Measurements from ENCODE around the gene TRAF3.
"Not testable (repeated sequence)": the region's sequence is repeated elsewhere in the genome, so short reads cannot be mapped to it uniquely, and the experiment has no call there.

TRAF3 gene

DNA sequence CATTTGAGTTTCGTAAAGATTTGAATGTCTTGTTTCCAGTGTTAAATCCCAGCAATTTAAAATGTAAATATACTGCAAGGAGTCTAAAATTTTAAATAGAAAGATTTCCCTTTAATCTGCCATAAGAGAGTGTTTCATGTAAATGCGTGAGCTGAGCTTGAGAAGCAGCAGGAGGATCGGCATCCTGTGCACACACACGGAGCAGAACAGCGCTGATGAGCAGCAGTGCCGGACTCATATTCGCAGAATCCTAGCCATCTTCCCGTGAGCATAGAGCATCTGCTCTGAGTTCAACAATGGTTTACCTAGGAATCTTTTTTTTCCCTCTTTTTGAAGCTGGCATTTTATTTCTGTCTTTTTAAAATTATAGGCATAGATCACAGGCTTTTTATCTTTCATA, 115.4 kb downstream of the TRAF3 start:
- no peak for DNase-seq (ENCODE audit: low spot score)

DNA sequence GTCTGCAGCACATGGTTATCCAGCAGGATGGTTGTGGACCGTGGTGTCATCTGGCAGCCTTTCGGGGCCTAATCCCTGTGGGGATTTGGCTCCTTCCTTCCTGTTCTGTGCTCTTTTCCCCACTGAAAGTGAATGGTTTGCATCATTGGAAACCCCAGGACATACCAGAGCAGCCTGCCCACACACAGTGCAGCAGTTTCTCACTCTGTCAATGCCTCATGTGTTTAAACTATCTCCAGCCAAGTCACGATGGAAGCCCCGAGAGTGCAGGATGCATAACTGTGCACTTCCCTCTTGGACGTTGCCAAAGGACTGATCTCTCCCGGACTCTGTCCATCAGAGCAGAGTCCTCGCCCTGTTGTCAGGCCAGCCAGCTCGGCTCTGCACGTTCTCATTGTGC, 116.2 kb downstream of the TRAF3 start:
- no peak for DNase-seq (ENCODE audit: low spot score)

DNA sequence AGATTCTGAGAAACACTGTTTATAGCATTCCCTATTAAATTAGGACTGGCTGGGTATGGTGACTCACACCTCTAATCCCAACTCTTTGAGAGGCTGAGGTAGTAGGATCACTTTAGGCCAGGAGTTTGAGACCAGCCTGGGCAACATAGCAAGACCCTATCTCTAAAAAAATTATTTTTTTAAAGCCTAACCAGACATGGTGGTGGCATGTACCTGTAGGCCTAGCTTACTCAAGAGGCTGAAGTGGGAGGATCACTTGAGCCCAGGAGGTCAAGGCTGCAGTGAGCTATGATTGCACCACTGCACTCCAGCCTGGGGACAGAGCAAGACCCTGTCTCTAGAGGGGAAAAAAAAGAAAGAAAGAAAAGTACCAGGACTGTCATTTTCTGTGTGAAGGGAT, 119.5 kb downstream of the TRAF3 start:
- DNase-seq (ENCODE audit: low spot score): not testable (repeated sequence)

DNA sequence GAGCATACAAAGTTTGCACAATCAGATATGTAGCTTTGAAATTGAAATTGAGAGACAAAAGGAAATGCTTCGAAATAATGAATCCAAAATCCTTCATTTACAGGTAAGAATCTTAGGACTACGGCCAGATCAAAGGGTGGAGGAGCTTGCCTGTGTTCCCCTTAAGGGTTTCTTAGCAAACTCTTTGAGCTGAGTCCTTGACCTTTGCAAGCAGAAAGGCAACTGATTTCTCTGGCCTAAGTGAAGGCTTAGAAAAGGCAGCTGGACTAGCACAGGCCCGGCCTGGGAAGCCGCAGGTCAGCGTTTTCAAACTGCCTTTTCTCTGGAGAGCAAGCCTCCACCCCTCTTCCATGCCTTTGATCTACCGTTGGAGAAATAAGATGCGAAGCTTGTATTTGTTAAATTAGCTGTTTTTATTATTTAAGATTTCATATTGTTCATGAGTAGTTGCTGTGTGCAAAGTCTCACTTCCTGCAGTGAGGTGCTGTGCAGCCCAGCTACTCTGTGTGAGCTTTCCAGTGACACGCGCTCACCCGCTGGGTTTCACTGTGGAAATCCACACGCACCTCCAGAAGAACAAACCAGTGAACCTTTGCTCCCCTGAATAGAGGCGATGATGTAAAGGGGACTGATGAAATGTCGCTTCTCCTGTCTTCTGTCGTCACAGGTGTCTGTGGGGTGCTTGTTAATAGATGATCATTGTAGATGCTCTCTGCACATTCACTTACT, 120.2 kb downstream of the TRAF3 start:
- no peak for DNase-seq (ENCODE audit: low spot score)

DNA sequence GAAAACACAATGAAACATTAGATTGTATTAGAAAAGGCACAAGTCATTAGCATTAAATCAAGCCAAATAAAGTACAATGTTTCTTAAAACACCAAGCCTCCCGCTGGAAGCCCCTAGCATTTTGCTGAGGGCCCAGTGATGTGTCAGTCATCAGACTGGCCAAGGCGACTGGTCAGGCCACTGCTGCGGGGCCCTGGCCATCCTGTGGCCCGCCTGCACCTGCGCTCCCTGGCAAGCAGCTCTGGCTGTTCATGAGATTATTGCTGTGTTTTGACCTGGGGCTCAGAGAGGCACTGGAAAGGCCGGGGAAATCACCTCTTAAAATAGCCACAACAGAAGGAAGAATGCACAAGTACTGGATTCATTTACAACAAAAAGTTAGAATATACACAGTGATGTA, 121.0 kb downstream of the TRAF3 start:
- DNase-seq (ENCODE audit: low spot score): no peak

DNA sequence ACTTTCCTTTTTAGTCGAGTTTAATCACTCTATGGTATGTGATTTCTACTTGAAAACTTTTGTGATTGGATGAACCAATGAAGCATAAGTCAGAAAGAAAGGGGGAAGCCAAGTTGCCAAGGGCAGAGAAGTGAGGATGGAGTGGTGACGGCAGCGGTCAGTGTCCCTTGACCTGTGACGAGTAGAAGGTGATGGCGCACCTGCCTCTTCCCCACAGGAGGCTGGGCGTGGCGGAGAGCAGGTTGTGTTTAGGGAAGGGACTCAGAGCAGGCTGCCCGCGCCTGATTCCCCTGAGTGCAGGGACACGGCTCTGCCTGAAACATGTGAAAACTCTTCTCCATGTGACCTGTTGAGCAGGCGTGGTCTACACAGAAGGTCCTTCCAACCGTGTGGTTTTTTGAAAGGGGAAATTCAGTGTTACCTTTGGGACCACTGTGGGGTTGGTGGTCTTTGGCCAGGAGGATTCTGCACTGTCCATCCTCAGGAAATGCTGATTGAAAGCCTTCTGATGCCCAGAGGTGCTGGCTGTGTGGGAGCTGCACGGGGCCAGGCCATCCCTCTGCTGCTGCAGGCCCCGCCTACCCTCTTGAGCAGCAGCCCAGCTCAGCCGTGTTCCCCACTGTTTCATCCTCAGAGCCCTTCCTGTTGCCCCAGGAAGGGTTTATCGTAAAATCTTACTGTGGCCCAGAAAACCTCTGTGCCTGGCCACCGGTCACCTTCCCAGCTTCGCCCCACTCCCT, 121.7 kb downstream of the TRAF3 start:
- no peak for DNase-seq (ENCODE audit: low spot score)

DNA sequence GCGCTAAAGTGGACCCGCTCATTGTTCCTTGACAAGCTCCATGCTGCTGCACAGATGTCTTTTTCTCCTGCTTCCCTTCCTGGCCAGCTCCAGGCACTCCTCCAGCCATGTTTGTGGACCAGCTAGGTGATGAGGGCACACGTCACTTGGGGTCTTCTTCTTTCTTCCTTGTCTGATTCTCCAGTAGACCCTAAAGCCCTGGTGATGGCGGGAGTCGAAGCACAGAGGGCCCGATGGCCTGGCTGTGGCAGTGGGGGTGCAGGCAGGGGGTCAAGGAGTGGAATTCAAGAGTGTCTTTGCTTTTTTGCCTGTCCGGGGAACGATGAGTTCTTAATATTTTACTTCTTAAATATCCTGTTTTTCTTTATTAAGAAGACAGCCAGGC, 122.3 kb downstream of the TRAF3 start:
- DNase-seq (ENCODE audit: low spot score): no peak

DNA sequence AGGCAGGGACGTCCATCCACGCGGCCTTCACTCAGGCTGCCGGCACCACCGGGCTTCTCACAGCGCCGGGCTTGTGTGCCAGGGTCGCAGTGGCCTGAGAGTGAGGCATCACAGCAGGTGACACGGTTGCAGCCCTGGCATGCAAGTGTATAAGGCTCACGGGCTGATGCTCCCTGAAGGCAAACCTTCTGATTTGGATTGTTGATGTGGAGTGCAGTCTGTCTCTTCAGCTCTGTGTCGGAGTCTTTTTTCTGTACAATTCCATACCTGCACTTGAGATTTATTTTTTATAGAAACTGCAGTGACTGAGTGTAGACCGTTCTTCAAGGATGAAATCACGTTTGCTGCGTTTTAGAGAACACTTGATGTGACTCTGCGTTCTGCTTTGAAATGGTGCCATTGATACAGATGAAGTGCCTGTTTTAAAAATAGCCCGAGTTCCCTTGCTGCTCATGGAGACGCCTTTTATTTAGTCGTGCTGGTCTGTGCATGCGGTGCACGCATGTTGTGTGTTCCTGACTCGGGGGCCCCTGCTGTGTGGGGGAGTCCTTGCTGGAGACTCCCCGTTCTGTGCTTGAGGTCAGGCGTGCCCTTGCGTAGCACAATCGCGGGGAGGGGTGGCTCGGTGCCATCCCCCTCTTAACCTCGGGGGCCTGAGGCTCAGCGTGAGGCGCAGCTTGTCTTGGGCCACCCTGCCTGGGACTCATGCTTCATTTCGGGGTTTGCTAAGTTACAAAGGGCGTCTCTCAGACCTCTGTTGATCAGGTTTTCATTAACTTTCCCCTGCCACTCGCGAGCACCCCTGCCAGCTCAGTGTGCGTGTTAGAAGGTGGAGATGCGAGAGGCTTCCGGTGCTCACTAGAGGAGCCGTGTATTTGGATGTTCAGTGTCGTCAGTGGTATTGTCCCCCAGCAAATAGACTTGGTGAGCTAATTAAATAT, 123.7 kb downstream of the TRAF3 start:
- peak; percentile 65 for DNase-seq (ENCODE audit: low spot score)

DNA sequence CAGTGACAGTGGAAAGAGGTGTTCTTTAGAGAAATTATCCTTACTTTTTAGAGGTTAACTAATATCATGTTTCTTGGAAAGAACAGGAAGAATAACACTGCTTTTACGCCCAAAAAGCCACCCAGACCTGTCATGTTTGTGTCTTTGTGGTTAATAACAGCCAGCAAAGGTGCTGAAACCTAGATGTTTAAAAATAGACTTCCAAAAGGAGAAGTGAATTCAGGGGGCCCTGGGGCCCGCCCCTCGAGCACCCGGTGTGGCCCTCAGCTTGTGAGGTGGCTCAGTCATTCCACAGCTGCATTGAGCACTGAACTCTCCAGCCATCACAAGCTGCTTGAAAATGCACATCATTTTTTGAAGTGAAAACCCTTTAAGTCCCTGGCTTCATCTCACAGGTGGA, 124.4 kb downstream of the TRAF3 start:
- DNase-seq (ENCODE audit: low spot score): peak; percentile 91

DNA sequence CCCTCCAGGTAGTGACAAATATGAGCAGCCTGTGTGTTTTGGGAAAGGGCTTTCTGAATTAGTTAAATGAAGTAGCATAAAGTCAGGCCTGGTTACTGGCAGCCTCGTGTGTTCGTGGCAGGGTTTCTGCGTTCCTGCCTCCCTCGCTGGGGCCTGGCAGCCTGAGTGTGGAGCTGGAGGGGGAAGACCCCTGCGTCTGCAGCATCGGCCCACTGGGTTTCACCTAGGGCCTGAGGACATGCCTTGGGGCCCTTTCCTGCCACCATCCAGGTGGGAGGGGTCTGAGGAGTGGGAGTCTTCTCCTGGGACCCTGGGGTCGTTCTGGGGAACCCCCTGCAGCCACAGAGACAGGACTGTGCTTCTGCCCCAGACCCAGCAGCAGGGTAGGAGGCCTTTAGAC, 124.8 kb downstream of the TRAF3 start:
- DNase-seq (ENCODE audit: low spot score): no peak

DNA sequence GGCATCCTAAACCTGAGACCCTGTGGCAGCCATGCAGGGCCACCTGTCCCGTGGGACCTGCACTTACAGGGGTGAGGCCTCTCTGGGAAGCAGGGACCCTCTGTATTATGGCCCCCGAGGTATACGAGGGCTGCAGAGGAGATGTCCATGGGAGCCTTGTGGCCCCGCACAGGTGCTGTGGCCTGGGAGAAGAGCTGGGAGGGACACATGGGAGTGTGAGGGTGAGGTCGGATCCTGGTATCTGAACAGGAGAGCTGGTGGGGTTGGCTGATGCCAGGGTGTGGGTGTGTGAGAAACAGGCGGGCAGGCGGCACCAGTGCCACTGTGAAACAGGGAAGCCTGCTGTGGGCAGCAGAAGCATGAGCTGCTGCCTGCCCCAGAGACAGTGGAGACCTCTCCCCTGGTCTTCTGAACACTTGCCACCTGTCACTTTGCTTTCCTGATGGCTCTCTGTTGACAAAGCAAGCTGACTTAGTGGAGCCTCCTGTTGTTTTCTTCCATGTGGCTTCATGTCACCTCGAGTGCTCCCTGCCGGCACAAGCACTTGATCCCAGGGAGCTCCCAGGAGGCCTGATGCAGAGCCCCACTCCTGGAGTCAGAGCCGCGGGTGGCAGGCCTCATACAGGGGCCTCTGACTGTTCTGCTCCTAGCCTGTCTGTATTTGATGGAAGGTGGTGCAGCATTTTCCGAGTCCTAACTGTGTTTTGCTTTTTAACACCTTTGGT, 125.4 kb downstream of the TRAF3 start:
- no peak for DNase-seq (ENCODE audit: low spot score)

DNA sequence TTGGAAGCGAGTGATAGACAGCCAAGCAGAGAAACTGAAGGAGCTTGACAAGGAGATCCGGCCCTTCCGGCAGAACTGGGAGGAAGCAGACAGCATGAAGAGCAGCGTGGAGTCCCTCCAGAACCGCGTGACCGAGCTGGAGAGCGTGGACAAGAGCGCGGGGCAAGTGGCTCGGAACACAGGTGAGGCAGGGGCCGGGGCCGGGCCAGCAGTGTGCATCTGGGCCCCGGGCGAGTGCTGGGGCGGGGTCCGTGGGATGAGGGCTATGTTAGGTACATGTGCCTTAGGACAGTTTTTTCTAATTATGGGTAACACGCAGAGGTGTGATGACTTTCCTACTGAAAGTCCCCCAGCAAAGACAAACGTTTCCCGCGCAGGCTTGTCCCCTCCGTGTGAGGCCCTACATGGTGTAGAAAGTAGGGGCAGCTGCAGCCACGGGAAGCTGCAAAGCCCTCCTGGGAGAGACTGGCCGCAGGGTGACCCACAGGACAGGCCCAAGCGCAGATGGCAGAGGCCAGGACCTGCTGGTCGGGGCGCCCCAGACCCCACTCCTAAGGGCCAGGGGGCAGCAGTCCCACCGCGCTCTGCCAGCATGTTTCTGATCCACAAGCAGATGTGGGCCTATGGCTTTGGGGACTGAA, 126.1 kb downstream of the TRAF3 start:
- DNase-seq (ENCODE audit: low spot score): no peak

DNA sequence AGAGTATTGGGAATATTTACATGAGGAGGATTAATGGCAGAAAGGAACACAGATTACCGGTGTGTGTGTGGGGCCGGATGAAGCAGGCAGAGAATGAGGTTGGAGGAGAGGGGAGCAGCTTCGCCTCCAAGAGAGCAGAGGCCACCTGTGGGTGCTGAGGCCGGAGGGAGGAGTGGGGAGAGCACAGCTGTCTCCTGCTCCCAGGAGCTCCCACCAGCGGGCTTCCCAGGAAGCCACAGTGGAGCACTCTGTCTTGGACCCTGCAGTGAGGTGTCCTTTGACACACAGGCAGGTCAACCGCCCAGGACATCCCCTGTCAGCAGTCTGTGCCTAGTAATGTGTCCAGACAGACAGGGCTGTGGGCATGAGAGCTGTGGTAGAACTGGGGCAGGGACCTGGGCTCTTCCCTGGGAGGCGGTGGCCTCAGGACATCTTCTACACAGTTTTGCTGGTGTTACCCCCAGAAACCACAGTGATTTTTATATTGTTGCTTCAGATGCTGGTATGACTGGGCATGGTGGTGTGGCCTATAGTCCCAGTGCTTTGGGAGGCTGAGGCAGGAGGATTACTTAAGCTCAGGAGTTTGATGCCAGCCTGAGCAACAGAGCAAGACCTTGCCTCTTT, 126.8 kb downstream of the TRAF3 start:
- no peak for DNase-seq (ENCODE audit: low spot score)

DNA sequence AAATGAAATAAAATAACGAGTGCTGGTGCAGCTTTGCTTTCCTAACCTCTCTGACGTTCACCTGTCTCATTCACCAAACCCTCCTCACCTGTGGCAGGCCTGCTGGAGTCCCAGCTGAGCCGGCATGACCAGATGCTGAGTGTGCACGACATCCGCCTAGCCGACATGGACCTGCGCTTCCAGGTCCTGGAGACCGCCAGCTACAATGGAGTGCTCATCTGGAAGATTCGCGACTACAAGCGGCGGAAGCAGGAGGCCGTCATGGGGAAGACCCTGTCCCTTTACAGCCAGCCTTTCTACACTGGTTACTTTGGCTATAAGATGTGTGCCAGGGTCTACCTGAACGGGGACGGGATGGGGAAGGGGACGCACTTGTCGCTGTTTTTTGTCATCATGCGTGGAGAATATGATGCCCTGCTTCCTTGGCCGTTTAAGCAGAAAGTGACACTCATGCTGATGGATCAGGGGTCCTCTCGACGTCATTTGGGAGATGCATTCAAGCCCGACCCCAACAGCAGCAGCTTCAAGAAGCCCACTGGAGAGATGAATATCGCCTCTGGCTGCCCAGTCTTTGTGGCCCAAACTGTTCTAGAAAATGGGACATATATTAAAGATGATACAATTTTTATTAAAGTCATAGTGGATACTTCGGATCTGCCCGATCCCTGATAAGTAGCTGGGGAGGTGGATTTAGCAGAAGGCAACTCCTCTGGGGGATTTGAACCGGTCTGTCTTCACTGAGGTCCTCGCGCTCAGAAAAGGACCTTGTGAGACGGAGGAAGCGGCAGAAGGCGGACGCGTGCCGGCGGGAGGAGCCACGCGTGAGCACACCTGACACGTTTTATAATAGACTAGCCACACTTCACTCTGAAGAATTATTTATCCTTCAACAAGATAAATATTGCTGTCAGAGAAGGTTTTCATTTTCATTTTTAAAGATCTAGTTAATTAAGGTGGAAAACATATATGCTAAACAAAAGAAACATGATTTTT, 128.2 kb downstream of the TRAF3 start:
- DNase-seq (ENCODE audit: low spot score): no peak

DNA sequence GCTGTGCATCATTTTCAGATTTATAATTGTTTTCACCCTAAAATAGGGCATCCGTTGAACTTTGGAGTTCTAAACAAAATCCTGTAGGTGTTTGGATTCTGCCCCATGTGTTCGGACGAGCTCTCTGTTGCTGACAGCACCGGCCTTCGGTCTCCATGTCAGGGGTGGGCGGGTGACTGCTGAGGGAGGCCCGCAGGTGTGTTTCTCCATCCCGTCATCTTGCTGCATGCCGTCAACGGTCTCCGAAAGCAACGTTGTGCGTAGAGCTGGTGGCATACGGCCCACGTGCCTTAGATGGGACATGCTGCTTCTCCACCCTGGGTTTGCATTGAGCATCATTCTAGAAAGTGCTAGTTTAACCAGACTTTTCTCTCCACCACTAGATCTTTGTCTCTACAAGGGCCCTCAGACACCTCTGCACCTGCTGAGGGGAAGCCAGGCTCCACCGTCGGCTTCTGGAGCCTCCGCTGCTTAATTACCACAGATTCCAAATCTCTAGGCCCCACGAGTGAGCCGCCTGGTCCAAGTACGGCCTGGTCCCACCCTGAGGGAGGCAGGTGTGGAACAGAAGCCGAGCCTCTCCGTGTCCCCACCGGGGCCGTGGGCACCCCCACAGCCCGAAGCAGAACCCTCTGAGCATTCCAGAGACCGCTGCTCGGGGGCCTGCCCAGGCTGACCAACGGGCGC, 129.5 kb downstream of the TRAF3 start:
- DNase-seq (ENCODE audit: low spot score): no peak

DNA sequence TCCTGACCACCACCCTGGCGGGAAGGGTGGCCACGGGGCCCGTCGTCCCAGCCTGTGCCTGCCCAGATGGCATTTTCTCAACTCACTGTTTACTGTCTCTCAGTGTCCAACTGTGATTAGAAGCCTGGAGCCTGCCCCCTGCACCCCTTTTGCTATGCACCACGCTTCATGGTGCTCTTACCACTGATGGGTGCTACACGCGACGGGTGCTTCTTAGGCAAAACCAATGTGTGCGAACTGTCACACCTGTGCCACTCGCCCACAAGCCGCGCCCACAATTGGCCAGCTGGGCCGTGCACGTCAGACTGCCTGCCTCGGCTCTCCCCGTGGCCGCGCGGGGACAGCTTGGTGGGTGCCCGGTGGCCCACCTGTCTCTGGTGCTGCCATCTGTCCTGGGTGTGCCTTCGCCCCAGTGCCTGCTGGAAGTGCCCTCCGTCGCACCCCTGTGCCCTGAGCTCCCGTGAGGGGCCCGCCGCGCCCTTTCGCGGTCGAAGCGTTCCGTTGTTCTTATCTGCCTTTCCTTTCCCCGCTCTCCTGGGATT, 130.1 kb downstream of the TRAF3 start:
- DNase-seq (ENCODE audit: low spot score): no peak

DNA sequence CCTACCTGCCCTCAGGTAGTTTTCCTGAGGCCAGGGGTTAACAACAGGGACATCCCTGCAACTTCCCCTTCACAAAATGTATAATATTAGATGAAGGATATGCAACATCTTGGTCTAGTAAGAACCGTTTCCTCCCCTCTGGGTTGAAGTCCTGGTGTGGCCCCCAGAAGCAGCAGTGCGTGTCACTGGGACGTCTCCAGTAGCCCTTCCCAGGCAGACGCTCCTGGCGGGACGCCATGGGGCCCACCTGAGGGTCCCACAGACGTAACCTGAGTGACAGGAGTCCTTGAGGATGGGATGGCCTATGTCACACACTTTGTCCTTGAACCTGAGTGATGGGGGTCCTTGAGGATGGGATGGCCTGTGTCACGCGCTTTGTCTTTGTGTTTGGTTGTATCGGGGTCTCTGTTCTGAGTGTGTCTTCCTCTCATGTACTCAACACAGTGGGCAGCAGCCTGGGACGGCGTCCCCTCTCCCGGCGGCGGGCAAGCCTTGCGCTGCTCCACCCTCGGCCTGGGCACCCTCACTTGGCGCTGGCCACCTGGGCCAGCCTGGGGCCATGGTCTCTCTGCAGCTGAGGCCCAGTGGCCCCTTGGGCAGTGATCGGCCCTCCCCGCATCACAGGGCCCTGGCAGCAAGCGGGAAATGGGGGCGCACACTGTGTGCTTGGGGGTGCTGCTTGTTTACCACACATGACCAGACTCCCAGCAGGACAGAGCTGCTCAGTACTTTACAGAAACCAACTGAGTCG, 130.9 kb downstream of the TRAF3 start:
- DNase-seq (ENCODE audit: low spot score): no peak

Measured in germinal center (tissue), 1 donor.